Panc1 (cell line): Measurements from ENCODE around the gene MAN2B1.
"Not testable (repeated sequence)": the region's sequence is repeated elsewhere in the genome, so short reads cannot be mapped to it uniquely, and the experiment has no call there.

Experiments
- TCF7L2 ChIP-seq: IDR thresholded peaks from 2 replicates; pipeline ENCODE4 v1.6.1; 2011; ENCODE audit warnings: mild to moderate bottlenecking, low read depth, low read length, inconsistent platforms
- TF ChIP-seq, protein P1 (sequence below): fragments of 450-650 bp; IDR thresholded peaks from 2 replicates; pipeline ENCODE4 v1.5.1; 2017; ENCODE audit warnings: mild to moderate bottlenecking

DNA sequence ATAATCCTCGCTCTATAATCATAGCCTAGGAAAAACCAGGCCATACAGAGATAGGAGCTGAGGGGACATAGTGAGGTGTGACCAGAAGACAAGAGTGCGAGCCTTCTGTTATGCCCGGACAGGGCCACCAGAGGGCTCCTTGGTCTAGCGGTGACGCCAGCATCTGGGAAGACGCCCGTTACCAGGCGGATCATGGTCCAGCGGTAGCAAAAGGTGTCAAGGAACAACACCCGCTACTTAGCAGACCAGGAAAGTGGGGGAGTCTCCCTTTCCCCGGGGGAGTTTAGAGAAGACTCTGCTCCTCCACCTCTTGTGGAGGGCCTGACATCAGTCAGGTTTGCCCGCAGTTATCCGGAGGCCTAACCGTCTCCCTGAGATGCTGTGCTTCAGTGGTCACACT, 45.5 kb upstream of the MAN2B1 start:
- TF ChIP-seq, protein P1, sequence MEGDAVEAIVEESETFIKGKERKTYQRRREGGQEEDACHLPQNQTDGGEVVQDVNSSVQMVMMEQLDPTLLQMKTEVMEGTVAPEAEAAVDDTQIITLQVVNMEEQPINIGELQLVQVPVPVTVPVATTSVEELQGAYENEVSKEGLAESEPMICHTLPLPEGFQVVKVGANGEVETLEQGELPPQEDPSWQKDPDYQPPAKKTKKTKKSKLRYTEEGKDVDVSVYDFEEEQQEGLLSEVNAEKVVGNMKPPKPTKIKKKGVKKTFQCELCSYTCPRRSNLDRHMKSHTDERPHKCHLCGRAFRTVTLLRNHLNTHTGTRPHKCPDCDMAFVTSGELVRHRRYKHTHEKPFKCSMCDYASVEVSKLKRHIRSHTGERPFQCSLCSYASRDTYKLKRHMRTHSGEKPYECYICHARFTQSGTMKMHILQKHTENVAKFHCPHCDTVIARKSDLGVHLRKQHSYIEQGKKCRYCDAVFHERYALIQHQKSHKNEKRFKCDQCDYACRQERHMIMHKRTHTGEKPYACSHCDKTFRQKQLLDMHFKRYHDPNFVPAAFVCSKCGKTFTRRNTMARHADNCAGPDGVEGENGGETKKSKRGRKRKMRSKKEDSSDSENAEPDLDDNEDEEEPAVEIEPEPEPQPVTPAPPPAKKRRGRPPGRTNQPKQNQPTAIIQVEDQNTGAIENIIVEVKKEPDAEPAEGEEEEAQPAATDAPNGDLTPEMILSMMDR, result peak; percentile 34
- not testable (repeated sequence) for TF ChIP-seq TCF7L2
